Spleen (tissue), 11 donors: Measurements from ENCODE around the gene NRXN3. TPM values are rescaled to one million over a fixed set of nuclear protein-coding genes. Genes with fewer than 3 reads are reported as not detected.

Experiments used
- DNase-seq: peaks from one replicate; pipeline ENCODE4 v3.0.0-alpha.2; 2020
- H3K27ac ChIP-seq, 8 donors: fragments of 200-600 bp; sonication (generic) in 7 of 8; 1 replicate in 4 of 8; 2 replicates in 4 of 8; pipeline versions ENCODE4 v1.5.0 to v1.8.0; 2016 to 2021; ENCODE audit warnings: inconsistent platforms in 4 of 8, mild to moderate bottlenecking in 4 of 8, moderate library complexity in 1 of 8
- H3K27me3 ChIP-seq, 7 donors: fragments of 200-600 bp; sonication (generic) in 6 of 7; replicated peaks in 1 of 7; 1 replicate in 4 of 7; 2 replicates in 3 of 7; pipeline versions ENCODE4 v1.5.0 to v1.8.0; 2016 to 2021; ENCODE audit warnings: inconsistent platforms in 3 of 7, mild to moderate bottlenecking in 1 of 7
- H3K36me3 ChIP-seq, 6 donors: fragments of 200-600 bp; sonication (generic) in 5 of 6; 1 replicate in 4 of 6; 2 replicates in 2 of 6; pipeline versions ENCODE4 v1.5.0 to v1.8.0; 2016 to 2021; ENCODE audit warnings: inconsistent platforms in 2 of 6
- H3K4me1 ChIP-seq, 6 donors: fragments of 200-600 bp; sonication (generic) in 5 of 6; 1 replicate in 3 of 6; 2 replicates in 3 of 6; pipeline versions ENCODE4 v1.5.0 to v1.8.0; 2016 to 2021; ENCODE audit warnings: inconsistent platforms in 3 of 6
- H3K4me3 ChIP-seq, 8 donors: fragments of 200-600 bp; sonication (generic) in 7 of 8; 1 replicate in 4 of 8; 2 replicates in 4 of 8; pipeline versions ENCODE4 v1.5.0 to v1.8.0; 2016 to 2021; ENCODE audit warnings: inconsistent platforms in 4 of 8, mild to moderate bottlenecking in 4 of 8, moderate library complexity in 2 of 8
- H3K9me3 ChIP-seq, 8 donors: fragments of 200-600 bp; sonication (generic) in 7 of 8; 1 replicate in 4 of 8; 2 replicates in 4 of 8; pipeline versions ENCODE4 v1.5.0 to v1.8.0; 2016 to 2021; ENCODE audit warnings: inconsistent platforms in 4 of 8
- CTCF ChIP-seq, 11 experiments: fragments of 200-600 bp in 7 of 11; fragments of 450-650 bp in 4 of 11; sonication (generic) in 4 of 11; IDR thresholded peaks in 8 of 11; conservative IDR thresholded peaks in 3 of 11; 1 replicate in 7 of 11; 2 replicates in 4 of 11; pipeline versions ENCODE4 v1.4.0 to v1.8.0; 2016 to 2021; ENCODE audit warnings: antibody characterized with exemption in 11 of 11, inconsistent platforms in 4 of 11, mild to moderate bottlenecking in 1 of 11
- POLR2A ChIP-seq, 3 donors: fragments of 450-650 bp; IDR thresholded peaks; one replicate each; pipeline ENCODE4 v1.5.1; 2017; ENCODE audit warnings: antibody characterized with exemption in 3 of 3, mild to moderate bottlenecking in 1 of 3
- POLR2AphosphoS5 ChIP-seq, 3 donors: sonication (generic); formaldehyde crosslinking; IDR thresholded peaks; one replicate each; pipeline ENCODE4 v1.5.1; 2017; ENCODE audit warnings: antibody characterized with exemption in 3 of 3
- WGBS, 5 donors: extraction: QIAGEN DNeasy Blood & Tissue Kit in 3 of 5; methylation state at CpG; one replicate each; pipeline versions ENCODE4 v1.1.5 to v1.1.7; 2013 to 2018; 5-methylcytosine and 5-hydroxymethylcytosine counted together
- intact Hi-C: fragments of 100-400 bp; cut with DNase I; formaldehyde crosslinking; loops from one replicate; pipeline ENCODE4 v1.15.0; 2023; ENCODE audit warnings: low total_unique reads
- polyA plus RNA-seq, 3 donors: library from polyadenylated mRNA; stranded (reverse); fragments of 200-250 nt; gene quantifications; one replicate each; pipeline ENCODE4 v1.2.1, GENCODE V29; 2013
- small RNA-seq, 4 donors: library from RNA; depleted of rRNA; stranded (forward); fragments of <200 nt; gene quantifications; one replicate each; pipeline ENCODE3, GENCODE V24; 2016
- total RNA-seq, 7 donors: library from RNA; depleted of rRNA in 3 of 7; stranded (reverse); fragments of >200 nt in 3 of 7; fragmentation: NEBNext Ultra II Directional in 4 of 7; extraction: Animal tissue kit (Norgen Biotek cat#: 25700) in 4 of 7; gene quantifications; one replicate each; pipeline versions ENCODE4 v1.1.0 to v1.2.1, GENCODE V29; 2016 to 2021
- donor health status: healthy with polysubstance abuse.
- donor health status: DM: no; HTN: no; CAD: no; lungs with moderate emphysema.
- donor health status: DM: no; HTN: no; CAD: no.
- donor health status: Bipolar disorder and iron deficiency.
- donor health status: healthy.
- donor health status: DM: no; HTN: no; CAD: no.
- donor health status: DM: yes; HTN: yes; CAD: no.

Gene NRXN3
- total and polyA plus RNA-seq, 10 donors: 0.21 to 11.5 (median 1.6) TPM

GRCh38 chr14:79914595-79914994, 1744.4 kb downstream of the NRXN3 start:
- no peak for DNase-seq
- intact Hi-C loops: no loop called here
- TF ChIP-seq POLR2A (IDR thresholded peaks at IDR 0.05): no peak
- TF ChIP-seq CTCF (IDR thresholded peaks at IDR 0.05 in 8 of 11, conservative IDR thresholded peaks at IDR 0.05 in 3 of 11): no peak
- TF ChIP-seq POLR2AphosphoS5 (IDR thresholded peaks at IDR 0.05): no peak
- Histone ChIP-seq H3K4me3 (no peak overlapping the region), H3K27me3 (no peaks in the 10 kb centered on the region), H3K36me3 (no peaks in the 10 kb centered on the region), H3K4me1 (no peaks in the 10 kb centered on the region), H3K27ac (no peak overlapping the region), H3K9me3 (peaks cover 0 to 7% (median 0%) of the 10 kb centered on the region in 8 donors)
- 81 to 95% (median 93%) methylated on average over 2 of the region's 2 CpGs for WGBS, 5 donors

- Histone ChIP-seq H3K27ac (no peak overlapping the region), H3K36me3 (no peaks in the 10 kb centered on the region), H3K4me3 (no peak overlapping the region), H3K4me1 (no peaks in the 10 kb centered on the region), H3K9me3 (peaks cover 0 to 7% (median 2%) of the 10 kb centered on the region in 8 donors), H3K27me3 (no peaks in the 10 kb centered on the region)
- WGBS, 5 donors: 75 to 85% (median 83%) methylated on average over 1 of the region's 1 CpG
- intact Hi-C loops: no loop called here
- DNase-seq: no peak
- no peak for TF ChIP-seq POLR2A (IDR thresholded peaks at IDR 0.05)
- TF ChIP-seq CTCF (IDR thresholded peaks at IDR 0.05 in 8 of 11, conservative IDR thresholded peaks at IDR 0.05 in 3 of 11): no peak
- TF ChIP-seq POLR2AphosphoS5 (IDR thresholded peaks at IDR 0.05): no peak
Measured at GRCh38 chr14:79915406-79915805, 1745.2 kb downstream of the NRXN3 start.

- Histone ChIP-seq H3K27me3 (no peaks in the 10 kb centered on the region), H3K4me1 (no peaks in the 10 kb centered on the region), H3K9me3 (peaks cover 0 to 8% (median 3%) of the 10 kb centered on the region in 8 donors), H3K4me3 (no peak overlapping the region), H3K27ac (no peak overlapping the region), H3K36me3 (no peaks in the 10 kb centered on the region)
- intact Hi-C loops: no loop called here
- no peak for DNase-seq
- TF ChIP-seq CTCF (IDR thresholded peaks at IDR 0.05 in 8 of 11, conservative IDR thresholded peaks at IDR 0.05 in 3 of 11): no peak
- TF ChIP-seq POLR2AphosphoS5 (IDR thresholded peaks at IDR 0.05): no peak
- no peak for TF ChIP-seq POLR2A (IDR thresholded peaks at IDR 0.05)
Measured at GRCh38 chr14:79916281-79916680, 1746.1 kb downstream of the NRXN3 start.

- WGBS, 5 donors: 63 to 74% (median 69%) methylated on average over 1 of the region's 1 CpG
- no peak overlapping the region for H3K4me3 ChIP-seq
- no peak for TF ChIP-seq POLR2A (IDR thresholded peaks at IDR 0.05)
- TF ChIP-seq POLR2AphosphoS5 (IDR thresholded peaks at IDR 0.05): no peak
- TF ChIP-seq CTCF (IDR thresholded peaks at IDR 0.05 in 8 of 11, conservative IDR thresholded peaks at IDR 0.05 in 3 of 11): no peak
Measured at GRCh38 chr14:79916892-79917291, 1746.7 kb downstream of the NRXN3 start.

More at GRCh38 chr14:79916892-79917291, 1746.7 kb downstream of the NRXN3 start:
- no peak for DNase-seq
- no peaks in the 10 kb centered on the region for H3K36me3 ChIP-seq
- peaks cover 0 to 8% (median 3%) of the 10 kb centered on the region in 8 donors for H3K9me3 ChIP-seq
- H3K27me3 ChIP-seq: no peaks in the 10 kb centered on the region
- intact Hi-C loops: no loop called here
- H3K4me1 ChIP-seq: no peaks in the 10 kb centered on the region
- H3K27ac ChIP-seq: no peak overlapping the region

Small RNAs within 50 kb of the gene (small RNA-seq; reads per million reads assigned to genes)
- gene RNA5SP388: 0.75 to 2.3 (median 0.94) reads per million in 4 donors
